ENCODE data around the gene MACROD2.

The MACROD2 gene

DNA sequence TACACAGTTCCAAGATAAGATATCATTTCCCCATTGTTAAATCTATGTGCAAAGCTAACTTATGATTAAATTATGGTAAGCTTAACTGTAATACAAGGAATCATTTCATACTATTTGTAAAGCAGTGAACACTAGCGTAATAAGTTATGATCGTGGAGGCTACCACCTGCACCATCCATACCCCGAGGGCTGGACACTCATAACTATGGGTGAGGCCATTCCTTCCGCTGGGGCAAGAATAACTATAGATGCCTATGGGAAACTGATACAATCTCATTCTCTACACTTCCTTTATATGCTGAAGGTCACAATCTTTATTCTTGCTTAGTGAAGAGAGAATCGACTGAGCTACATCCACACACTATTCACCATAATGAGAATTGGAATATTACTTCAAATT, 1258.1 kb downstream of the MACROD2 start:
- no peak for DNase-seq

DNA sequence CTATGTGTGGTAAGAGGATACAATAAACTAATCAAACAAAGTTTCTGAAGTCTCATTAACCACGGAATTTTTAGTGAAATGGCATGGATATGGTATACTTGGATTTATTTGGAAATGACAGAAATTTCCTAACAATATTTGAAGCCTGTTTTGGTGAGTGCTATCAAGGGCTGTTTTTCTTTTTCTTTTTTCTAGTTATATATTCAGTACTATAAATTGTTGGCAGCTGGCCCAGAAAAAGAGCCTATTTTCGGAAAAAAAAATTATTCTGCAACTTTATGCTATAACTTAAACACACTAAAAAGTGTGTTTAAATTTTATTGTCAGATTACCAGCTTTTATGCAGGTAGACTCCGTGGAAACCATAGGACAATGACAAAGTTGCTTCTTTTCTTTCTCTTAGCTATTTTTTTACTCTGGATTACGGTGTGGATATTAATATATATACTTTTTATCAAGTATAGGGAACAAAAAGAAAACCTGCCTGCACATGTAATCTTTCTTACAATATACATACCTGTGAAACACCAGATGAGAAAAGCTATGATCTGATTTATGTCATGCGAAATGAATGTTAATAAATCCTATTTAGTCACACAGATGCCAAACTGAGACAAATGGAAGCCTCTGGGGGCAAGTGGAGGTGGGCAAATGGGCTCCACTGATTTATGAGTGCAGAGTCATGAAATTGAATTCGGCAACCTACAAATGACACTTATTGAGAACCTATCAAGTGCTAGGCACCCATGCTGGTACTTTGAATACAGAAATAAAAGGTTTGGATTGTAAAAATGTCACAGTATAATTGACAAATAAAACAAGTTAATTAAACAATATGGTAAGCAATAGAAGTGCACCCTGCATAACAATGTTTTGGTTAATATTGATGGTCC, 1261.6 kb downstream of the MACROD2 start:
- no peak for DNase-seq

DNA sequence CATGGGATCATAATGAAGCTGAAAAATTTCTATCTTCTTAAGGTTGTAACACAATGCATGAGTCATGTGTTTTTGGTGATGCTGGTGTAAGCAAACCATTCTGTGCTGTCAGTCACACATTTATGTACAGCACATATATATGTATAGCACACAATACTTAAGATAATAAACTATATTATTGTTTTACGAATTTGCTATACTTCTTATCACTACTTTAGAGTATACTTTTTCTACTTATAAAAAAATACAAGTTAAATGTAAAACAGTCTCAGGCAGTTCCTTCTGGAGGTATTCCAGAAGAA, 1262.2 kb downstream of the MACROD2 start:
- no peak for DNase-seq

DNA sequence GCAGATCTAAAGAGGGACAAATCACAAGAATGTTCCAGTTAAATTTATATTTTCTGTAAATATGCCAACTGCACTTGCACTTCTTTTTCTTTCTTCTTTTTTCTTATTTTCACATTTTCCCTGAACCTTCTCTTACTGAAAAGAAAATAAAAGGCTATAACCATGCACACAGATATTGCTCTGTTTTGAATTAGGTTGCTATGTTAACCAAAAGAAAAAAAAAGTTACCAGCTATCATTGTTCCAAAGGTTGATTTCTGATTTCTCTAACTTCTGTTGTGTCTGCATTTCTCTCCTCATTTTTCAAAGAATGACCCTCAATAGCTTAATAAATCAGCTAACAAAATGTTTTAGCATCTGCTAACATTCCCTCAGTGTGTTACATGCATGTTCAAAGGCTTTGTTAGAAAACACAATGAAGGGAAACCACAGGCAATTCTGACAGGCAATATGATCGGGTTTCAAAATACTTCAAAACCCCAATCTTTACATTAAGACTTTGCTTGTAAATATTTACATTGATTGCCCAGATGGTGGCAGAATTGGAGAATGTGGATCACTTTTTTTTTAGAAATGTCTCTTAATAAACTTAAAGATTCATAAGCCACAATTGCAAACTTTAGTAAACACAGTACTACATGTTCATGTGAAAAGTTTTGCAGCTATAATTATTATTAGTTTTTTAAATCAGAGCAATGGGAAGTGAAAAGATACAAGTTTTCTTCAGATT, 1270.4 kb downstream of the MACROD2 start:
- no peak for DNase-seq

DNA sequence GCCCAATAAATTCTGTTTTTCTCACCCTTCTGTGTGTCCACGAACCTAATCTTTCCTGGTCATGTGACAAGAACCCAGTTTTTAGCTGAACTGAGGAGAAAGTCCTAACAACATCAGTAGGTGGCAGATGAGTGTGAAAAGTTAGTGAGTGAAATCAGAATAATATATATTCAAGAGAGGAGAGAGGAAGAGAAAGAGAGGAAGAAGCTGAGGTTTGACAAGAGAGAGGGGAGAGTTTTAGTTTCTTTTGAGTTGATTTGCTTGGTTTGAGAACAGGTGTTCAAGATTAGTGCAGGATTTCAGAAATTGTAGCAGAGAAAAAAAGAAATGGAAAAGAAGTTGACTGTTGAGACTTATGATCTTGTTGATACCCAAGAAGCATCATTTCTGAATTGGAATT, 1272.6 kb downstream of the MACROD2 start:
- no peak for DNase-seq

DNA sequence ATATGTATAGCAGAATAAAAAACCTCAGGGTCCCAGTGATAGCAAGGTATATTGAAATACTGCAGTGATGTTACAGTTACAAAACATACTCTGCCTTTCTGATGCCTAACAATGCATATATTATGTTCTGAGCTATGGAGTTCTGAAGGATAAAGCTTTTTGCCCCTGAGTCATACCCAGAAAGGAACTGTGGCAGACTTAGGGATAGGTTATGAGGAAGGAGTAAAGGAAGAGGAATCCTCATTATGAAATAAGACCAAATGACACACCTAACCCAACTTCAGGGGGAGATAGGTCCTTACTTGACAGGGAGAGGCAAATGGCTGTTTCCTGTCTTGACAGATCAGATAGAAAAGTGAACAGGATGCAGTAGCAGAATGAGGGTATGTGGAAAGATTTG, 1282.7 kb downstream of the MACROD2 start:
- DNase-seq = no peak

DNA sequence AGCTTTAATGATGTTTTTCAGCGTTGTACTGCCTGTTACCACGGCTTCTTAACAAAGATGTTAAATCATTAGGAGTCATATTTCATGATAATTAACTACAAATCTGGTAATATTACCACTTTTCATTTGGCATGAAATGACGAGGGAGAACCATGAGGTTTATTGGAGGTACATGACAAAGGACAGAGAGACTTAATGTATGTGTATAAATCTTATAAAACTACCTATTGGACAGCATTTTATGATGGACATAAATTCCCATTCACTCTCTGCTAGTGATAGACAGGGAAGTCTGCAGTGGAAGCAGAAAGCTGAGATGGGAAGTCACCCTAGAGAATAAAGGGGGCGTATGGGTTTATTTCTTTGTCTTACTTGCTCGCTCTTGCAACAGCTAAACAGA, 1292.0 kb downstream of the MACROD2 start:
- no peak for DNase-seq

DNA sequence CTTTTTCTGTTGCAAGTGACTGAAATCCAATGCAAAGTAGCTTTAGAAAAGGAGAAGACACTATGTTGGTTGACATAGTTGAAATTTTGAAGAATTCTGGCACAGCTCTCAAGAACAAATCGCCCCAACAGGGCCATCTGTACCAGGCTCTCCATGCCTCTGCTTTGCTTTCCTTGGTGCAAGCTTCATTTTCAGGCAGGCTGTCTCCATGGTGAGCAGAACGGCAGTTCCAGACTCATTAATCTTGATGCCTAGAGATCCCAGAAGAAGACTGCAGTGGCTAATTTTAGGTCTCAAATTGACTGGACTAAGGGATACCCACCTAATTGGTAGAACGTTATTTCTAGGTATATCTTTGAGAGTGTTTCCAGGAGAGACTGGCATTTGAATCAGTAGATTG, 1292.8 kb downstream of the MACROD2 start:
- no peak for DNase-seq

DNA sequence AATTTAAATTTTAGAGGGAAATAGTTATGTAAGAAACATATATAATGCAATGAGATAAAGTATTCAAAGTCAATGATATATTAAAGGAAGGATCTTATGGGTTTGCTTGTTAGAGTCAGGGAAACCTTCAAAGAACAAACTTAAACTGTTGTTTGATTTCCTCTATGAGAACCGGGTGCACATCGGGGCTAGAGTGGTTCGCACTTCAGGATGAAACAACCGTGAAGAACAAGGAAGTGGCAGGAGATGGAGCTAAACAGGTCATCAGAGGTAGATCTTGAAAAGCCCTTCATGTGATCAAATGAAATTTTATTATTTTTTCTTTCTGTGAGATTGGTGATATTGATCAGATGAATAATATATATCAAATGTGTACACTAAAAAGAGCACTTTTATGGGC, 1294.0 kb downstream of the MACROD2 start:
- no peak for DNase-seq

DNA sequence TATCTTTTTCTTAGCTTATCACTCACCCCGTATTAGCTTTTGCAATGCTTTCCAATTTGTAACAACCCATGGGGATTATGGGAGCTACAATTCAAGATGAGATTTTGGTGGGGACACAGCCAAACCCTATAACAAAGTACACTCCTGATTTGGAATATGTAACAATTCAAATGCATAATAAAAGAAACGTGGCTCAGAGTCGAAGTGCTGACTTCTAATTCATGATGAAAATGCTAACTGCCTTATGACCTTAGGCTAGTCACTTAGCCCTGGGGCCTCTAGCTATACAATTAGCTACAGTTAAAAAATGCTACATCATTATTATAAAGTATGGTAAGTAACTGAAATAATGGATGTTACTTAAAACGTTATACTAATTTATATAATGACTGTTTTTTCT, 1297.1 kb downstream of the MACROD2 start:
- no peak for DNase-seq

DNA sequence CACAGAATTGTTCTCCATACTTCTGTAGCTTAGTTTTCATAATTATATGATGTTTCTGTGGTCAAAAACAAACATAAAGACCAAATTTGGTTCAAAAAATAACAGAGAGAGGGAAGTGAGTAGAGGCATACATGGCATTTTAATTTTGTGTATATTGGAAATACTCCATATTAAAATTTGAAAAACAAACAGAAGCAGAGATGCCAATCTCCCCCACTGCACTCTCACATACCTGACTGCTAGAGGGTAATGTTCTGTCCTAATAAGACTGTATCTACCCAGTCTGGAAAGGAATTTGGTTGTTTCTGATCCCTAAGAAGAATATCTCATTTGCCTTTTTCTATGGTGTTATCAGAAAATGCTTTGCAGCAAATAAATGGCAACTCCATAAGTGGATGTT, 1301.1 kb downstream of the MACROD2 start:
- no peak for DNase-seq

DNA sequence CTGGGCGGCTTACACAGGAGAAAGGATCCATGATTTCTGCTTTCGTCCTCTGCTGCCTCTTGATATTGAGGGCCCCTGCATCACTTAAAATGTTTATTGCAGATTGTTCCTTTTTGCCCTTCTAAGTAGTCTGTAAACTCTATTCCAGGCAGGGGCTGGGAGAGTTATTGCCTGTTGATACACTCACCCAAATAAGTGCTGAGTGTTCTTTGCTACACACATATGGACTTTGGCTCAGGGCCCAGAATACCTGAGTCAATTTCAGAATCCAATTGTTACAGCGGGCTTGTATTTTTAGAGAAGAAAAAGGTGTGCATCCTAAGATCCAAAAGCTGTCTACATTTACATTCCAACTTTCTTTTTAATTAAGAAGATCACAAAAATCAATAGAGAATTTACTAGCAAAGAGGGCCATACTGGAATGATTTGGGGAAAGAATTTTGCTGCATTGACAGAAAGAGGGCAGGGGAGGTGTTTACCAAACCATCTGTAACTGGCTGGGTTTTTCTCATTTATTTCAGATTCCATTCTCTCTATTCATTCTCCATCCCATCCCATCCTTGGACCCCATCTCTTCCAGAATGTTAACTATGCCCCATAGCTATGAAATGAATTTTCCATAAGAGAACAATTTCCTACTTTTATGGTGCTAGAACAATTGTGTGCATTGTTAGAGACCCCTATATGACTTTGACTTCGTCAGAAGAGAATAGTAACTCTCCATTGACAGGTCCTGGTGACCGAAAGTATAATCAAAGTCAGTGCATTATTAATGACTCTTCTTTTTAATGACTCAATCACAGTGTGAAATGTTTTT, 1302.0 kb downstream of the MACROD2 start:
- no peak for DNase-seq

DNA sequence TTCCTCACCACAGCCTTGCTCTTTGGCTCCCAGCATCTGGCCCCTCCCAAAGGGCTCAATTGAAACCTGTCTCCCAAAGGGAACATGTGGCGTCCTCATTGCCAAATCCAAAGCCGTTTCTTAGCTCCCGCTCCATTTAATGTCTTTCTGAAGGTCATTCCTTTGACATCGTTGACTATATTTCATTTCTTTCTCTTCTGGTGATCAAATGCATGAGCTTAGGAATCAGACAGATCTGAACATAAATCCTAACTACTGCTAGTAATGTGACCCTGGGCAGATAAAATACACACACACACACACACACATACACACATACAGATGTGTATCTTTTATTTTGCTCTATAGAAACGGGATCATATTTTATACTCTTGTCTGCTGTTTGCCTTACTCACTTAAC, 1306.8 kb downstream of the MACROD2 start:
- DNase-seq = no peak

DNA sequence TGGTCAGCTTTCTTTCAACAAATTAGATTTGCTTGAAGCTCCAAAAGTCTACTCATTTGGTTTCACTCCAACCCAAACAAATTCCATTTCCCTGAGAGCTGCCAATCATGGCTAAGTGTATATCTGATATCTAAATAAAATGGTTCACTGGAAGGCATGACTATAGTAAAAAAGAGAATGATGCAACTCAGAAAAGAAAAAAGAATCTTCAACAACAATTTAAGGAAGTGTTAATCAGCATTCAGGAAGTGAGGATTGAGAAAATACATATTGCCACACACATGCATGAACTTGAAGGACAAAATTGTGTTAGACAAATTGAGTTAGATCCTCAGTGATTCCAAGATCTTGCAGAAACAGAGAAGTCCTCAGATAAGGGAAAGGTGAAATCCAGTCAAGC, 1315.0 kb downstream of the MACROD2 start:
- no peak for DNase-seq

DNA sequence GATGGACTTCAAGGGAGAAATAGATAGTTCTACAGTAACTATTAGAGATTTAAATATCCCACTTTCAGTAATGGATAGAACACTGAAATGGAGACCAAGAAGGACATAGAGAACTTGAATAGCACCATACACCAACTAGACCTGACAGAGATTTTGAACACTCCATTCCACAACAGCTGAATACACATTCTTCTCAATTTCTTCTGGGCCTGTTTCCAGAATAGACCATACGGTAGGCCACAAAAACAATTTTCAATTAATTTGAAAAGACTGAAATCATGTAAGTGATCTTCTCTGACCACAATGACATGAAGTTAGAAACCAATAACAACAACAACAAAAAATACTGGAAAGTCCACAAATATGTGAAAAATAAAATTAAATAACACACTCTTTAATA, 1321.2 kb downstream of the MACROD2 start:
- no peak for DNase-seq

DNA sequence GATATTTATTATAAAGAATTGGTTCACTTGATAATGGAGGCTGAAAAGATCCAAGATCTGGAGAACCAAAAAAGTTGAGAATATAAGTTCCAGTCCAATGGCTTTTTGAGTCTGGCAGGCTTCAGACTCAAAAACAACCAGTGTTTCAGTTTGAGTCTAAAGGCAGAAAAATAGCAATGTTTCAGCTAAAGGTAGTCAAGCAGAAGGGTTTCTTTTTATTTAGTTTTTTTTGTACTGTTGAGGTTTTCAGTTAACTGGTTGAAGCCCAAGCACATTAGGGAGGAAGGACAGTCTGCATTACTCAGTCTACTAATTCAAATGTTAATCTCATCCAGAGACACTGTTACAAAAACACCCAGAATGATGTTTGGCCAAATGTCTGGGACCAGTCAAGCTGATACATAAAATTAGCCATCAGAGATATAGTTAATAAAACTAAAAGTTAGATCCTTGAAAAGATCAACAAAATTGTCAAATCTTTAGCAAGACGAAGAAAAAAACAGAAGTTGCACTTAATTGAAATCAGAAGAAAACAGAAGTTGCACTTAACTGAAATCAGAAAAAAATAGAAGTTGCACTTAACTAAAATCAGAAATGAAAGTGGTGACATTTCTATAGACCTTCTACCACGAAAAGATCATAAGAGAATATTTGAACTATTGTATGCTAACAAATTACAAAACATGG, 1322.4 kb downstream of the MACROD2 start:
- DNase-seq = no peak

DNA sequence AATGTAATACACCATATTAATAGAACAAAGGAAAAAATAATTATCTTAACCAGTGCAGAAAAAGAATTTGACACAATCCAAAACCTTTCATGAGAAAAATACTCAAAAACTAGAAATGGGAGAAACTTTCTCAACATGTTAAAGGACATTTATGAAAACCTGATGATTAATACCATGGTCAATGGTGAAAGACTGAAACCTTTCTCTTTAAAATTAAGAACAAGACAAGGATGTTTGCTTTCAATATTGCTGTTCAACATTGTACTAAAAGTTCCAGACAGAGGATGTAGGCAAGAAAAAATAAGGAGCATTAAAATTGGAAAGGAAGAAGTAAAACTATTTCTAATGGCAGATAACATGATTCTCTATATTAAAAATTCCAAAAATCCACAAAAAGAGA, 1323.4 kb downstream of the MACROD2 start:
- no peak for DNase-seq

DNA sequence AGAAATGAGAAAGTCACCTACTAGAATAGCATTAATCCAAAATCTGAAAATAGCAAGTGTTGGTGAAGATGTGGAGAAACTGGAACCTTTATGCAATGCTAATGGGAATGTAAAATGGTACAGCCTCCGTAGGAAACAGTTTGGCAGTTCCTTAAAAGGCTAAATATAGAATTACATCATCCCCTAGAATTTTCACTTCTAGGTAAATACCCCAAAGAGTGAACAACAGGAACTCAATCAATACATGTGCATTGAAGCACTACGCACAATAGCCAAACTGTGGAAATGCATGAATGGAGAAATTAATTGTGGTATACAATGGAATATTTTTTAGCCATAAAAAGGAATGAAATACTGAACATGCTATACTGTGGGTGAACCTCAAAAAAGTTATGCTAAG, 1324.1 kb downstream of the MACROD2 start:
- no peak for DNase-seq

DNA sequence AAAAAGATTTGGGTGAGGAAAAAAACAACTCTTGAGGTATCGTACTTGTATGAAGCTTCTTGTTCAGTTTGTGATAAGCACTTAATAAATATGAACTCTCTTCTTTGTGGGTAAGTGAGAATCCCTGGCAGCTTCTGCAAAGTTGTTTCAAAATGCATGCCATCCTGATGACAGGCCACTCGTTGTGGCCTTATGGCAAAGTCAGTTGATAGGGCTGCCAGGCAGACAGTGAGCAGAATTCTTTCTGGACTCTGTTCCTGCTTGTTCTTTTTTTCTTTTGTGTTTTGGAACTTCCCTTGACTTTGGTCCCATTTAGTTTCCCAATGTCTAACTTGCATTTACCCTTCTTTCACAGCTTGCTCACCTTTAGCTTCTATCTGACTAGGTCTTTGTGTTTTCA, 1325.6 kb downstream of the MACROD2 start:
- no peak for DNase-seq

DNA sequence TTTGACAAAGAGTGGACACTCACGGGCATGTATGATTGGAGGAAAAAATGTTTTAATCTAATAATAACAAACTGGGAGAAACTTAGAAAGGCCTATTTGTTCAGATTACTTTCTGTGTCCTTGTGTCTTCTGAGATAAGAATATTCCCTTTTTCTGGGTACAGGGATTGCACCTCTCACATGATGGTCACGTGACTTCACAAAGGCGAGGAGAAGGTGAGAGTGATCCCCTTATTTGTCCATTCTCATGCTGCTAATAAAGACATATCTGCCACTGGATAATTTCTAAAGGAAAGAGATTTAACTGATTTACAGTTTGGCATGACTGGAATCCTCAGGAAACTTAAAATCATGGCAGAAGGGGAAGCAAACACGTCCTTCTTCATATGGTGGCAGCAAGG, 1331.8 kb downstream of the MACROD2 start:
- DNase-seq = no peak

DNA sequence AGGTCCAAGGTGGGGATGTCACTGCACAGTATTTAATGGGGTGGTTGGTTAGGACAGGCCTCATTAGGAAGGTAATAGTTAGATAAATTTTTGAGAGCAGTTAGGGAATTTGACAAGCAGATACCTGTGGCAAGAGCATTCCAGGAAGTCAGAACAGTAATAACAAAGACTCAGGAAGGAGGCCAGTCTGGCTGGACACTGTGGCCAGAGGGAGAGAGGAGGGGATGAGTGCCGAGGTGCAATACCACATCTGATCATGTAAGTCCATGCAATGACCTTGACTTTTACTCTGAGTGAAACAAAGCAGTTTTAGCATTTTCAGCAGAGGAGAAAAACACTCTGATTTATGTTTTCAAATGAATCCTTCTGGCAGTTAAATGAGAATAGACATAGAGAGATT, 1332.8 kb downstream of the MACROD2 start:
- no peak for DNase-seq

DNA sequence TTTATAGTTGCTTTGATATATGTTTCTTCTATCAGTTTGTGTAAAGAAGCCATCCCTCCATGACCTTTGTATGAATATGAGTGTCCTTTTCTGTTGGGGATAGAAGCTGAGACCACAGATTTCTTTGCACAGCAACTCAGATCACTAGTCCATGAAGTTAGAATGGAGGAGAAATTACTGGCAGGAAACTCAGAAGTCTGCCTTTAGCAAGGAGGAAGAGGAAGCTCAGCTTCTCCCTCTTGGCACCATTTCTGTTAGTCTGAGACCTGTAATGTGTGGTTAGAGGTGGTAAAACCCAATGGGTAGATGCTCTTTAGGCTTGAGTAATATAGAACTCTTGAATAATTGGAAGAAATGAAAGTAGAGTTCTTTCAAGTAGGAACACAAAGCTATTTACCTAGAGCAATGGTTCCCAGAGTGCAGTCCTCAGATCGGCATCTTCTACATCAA, 1337.4 kb downstream of the MACROD2 start:
- no peak for DNase-seq

DNA sequence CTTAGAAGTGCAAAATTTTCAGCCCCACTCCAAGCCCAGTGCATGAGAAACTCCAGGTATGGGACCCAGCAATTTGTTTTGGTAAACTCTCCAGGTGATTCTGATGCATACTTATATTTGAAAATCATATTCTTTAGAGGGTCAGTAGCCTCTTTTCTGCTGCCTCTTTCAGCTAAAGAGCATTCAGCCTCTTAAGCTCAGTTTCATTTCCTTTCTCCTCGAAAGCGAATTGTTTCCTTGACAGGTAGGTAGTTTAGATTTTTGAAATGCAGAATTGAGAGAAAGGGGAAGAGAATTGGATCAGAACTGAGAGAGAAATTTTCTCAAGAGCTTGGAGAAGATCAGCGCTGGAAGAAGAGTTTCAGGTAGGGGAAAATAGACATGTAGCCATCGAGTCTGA, 1337.9 kb downstream of the MACROD2 start:
- DNase-seq = no peak
